ENCODE results near the gene SDC4.

DNA sequence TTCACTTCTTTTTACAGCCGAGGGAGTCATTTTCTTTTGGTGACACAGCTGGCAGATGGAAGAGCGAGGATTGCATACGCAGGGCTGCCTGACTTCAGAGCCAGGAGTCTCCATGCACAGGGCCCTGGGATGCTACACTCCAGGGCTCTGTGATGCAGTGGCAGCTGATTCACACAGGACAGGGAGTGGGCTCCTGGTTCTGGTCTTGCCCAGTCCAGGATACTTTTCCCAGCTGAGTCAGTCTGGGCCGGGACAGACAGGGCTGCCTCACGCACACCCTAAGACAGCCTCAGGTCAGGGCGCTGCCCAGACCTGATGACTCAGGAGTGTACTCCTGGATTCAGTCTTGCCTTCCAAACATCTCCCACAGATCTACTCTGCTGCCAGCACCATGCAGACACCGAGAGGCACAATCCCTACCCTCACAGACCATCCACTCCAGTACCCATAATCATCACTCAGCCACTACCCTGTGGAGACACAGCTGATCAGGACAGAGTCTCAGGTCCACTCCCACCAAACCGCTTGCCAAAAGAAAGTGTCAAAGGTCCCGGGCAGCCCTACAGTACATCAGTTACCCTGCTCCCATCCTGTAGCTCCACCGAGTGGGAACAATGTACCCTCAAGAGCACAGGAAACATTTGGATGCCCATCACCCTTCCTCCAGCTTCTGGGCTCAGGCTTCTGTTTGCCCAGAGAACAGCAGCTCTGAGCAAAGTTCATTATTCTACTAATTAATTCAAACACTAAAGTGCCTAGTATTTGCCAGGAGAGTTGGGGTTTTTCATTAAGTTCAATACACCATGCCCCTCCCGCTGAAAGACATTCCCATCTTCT lies 11.5 kb downstream of the SDC4 start:
- TF ChIP-seq, protein P1, sequence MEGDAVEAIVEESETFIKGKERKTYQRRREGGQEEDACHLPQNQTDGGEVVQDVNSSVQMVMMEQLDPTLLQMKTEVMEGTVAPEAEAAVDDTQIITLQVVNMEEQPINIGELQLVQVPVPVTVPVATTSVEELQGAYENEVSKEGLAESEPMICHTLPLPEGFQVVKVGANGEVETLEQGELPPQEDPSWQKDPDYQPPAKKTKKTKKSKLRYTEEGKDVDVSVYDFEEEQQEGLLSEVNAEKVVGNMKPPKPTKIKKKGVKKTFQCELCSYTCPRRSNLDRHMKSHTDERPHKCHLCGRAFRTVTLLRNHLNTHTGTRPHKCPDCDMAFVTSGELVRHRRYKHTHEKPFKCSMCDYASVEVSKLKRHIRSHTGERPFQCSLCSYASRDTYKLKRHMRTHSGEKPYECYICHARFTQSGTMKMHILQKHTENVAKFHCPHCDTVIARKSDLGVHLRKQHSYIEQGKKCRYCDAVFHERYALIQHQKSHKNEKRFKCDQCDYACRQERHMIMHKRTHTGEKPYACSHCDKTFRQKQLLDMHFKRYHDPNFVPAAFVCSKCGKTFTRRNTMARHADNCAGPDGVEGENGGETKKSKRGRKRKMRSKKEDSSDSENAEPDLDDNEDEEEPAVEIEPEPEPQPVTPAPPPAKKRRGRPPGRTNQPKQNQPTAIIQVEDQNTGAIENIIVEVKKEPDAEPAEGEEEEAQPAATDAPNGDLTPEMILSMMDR (IDR thresholded peaks at IDR 0.05) = no peak
- TF ChIP-seq POLR2A (IDR thresholded peaks at IDR 0.05) = no peak

Data from testis (tissue), 2 donors.